HG02884 (cell line): ENCODE results near the gene DHFR.
"Not testable (repeated sequence)": the region's sequence is repeated elsewhere in the genome, so short reads cannot be mapped to it uniquely, and the experiment has no call there.

Source experiments
- ATAC-seq: cut with Tn5 transposase; IDR thresholded peaks from one replicate; pipeline ENCODE4 v1.9.1; 2021; ENCODE audit warnings: mild to moderate bottlenecking, moderate library complexity; ENCODE audit not compliant: unreplicated experiment

Gene DHFR

DNA sequence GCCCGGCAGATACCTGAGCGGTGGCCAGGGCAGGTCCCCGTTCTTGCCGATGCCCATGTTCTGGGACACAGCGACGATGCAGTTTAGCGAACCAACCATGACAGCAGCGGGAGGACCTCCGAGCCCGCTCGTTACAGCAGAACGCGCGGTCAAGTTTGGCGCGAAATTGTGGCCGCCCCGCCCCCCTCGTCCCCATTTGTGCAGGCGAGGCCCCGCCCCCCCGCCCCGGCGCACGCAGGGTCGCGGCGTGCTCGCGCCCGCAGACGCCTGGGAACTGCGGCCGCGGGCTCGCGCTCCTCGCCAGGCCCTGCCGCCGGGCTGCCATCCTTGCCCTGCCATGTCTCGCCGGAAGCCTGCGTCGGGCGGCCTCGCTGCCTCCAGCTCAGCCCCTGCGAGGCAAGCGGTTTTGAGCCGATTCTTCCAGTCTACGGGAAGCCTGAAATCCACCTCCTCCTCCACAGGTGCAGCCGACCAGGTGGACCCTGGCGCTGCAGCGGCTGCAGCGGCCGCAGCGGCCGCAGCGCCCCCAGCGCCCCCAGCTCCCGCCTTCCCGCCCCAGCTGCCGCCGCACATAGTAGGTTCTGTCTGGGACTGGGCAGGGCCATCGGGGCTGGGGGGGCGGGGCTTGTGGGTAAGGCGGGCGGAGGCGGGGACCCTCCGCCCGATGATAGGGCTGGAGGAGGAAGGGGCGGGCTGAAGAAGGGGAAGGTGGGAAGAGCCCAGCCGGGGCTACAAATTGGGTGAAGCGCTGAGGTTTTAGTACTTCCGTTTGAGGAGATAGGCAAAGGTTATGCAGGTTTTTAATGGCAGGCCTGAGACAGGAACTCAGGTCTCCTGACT, at the start of gene DHFR, which contains the start of gene MSH3:
TSS of gene DHFR (minus strand) at position 593 of the 840 bp plus-strand sequence. CDS start at position 99, 494 bp downstream.
TSS of gene MSH3 (plus strand) at position 262 of the 840 bp plus-strand sequence. CDS start at position 338, 76 bp downstream.
- ATAC-seq, result peak; percentile 29

DNA sequence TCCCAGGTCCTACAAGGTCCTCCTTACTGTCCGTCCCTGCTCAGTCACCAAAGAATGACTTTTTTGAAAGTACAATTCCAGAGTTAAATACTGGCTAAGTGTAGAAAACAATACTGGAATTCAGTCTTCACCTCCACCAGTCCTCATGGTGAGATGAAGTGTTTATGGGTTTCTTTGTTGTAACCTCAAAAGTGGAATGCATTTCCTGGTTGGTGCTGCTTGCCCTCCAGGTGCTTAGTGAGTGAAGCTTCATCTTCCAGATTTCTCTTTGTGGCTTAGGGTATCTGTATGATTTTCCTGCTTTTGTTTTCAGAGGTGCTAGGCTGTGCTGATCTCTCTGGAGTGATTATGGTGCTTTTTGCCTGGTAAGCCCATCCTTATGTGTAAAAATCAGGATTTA, 49.4 kb upstream of the DHFR start:
- no peak for ATAC-seq

GRCh38 chr5:80703747-80704146, 49.0 kb upstream of the DHFR start:
- no peak for ATAC-seq

DNA sequence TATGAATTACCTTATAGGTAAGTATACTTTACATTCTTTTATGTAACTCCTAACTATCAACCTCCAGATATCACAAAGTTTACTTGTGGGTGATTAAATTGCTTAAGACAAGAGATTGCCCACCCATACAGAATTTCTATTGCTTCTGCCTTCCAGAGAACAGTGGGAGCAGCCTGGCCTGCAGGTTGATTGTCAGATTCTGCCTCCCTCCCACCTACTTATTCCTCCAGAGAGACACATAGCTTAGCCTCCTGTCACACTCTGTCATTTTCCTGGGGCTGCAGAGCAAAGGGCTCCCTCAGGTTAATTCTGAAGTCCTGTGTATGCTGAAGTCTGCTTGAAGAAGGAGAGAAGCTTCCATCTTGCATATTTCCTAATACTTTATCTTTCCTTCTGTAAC, 48.5 kb upstream of the DHFR start:
- no peak for ATAC-seq

GRCh38 chr5:80701597-80701996, 46.8 kb upstream of the DHFR start:
- ATAC-seq, result no peak

DNA sequence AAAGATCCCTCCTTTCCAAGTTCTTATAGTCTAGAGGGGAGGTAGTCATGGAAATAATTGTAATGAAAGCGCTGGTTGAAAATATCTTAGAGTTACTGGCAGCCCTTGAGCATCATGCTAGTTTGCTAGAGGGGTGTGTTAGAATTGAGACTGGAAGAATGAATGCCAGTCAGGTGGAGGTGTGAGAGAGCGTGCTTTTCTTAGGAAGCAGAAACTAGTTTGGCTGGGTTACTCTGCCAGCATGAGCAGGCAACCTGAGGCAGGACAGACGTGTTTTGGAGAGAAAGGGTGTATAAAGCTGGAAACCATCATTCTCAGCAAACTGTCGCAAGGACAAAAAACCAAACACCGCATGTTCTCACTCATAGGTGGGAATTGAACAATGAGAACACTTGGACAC, 43.6 kb upstream of the DHFR start:
- no peak for ATAC-seq

DNA sequence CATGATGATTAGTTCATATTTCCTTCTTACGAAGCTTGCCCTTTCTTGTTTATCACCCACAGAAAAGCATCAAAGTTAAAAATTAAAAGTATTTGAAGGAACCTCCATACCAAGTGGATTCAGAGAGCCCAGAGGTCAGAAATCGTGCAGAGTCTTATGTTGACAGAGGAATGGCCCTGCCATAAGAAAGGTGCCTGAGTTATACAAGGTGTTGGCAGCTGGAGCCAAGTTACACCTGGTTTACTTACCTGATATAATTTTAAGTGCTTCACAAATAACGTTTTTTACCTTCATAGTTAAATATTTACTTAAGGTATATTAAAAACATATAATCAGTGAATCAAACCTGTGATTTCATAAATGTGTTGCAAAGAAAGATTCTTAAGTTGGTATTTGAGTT, 42.3 kb upstream of the DHFR start:
- no peak for ATAC-seq

DNA sequence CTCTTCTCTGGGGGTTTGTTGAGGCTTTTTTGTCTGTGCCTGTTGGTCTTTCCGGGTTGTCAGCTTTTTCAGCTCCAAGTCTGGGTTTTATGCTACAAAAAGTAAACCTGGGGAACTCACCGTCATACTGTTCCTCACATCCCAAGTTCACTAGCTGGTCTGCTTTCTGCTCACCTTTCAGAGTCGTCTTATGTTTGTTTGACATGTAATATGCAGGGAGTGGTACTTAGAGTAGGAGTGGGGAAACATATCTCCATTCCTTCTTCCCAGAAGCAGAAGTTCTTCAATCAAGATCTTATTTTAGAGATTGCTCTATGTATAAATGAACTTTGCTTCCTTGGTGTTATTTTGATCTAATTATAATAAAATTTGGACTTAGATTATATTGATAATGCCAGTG, 41.7 kb upstream of the DHFR start:
- no peak for ATAC-seq

- ATAC-seq, result no peak
Observed at GRCh38 chr5:80695666-80696065, 40.9 kb upstream of the DHFR start.

DNA sequence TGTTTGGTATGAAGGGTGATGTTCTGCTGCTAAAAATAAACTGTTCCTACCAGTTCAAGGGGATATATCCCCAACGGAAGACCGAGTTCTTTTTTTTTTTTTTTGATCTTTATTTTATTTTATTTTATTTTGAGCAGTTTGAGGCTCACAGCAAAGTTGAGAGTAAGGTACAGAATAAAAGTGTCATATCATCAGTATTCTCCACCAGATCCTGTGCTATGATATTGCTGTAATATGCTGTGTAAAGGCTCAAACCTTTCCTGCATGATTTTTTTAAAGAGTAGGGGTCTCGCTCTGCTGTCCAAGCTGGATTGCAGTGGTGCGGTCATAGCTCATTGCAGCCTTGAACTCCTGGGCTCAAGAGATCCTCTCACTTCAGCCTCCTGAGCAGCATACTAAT, 34.8 kb upstream of the DHFR start:
- no peak for ATAC-seq

DNA sequence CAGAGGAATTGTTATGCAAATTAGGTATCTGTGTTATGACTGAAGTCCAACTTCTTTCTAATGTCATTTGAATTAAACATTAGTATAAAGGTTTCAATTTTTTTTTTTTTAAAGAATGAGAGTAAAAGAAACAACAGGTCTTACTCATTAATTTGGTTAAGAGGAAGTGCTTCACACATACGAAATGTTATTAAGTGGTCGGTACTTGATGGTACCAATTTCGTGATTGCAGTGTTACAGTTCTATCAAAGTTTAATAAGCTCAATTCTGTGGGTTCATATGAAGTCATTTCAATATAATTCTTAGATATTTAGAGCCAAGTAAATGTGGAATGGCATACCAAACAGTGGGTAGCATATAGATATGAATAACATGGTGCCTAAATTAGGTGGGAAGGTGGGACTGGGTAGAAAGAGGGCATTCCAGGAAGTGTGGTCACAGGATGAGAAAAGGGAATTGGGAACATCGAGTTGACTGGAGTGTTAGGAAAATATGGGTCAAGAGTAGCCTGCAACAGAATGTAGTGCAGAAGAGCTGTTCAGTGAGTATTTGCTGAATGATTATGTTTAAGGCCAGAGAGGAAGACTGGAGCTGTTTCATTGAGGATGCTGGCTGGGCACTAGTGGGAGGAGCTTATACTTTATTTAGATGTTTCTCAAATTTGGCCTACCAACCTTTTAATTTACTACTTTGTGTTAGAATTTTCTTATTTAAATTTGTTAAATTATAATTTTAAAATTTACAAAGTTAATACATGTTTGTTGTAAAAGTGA, 34.1 kb upstream of the DHFR start:
- no peak for ATAC-seq

DNA sequence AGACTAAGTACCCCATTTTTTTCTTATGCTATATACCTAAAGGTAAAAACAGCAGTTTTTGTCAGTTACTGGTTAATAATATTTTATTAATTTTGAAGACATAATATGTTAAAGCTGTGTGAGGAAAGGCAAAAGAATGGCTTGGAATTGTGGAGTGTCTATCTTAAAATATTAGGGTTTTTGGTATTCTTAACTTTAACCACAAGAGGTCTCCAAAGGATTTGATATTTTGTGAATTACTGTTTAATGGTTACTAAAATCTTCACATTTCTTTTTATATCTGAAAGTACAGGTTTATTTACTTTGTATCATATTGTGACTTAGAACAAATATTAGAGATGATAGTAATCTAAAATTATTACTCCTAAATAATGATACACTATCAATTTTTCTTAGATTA, 32.0 kb upstream of the DHFR start:
- ATAC-seq, result no peak

GRCh38 chr5:80676706-80677105, 21.9 kb upstream of the DHFR start:
- ATAC-seq, result no peak

- no peak for ATAC-seq
Observed at GRCh38 chr5:80672140-80672736, 17.5 kb upstream of the DHFR start.

DNA sequence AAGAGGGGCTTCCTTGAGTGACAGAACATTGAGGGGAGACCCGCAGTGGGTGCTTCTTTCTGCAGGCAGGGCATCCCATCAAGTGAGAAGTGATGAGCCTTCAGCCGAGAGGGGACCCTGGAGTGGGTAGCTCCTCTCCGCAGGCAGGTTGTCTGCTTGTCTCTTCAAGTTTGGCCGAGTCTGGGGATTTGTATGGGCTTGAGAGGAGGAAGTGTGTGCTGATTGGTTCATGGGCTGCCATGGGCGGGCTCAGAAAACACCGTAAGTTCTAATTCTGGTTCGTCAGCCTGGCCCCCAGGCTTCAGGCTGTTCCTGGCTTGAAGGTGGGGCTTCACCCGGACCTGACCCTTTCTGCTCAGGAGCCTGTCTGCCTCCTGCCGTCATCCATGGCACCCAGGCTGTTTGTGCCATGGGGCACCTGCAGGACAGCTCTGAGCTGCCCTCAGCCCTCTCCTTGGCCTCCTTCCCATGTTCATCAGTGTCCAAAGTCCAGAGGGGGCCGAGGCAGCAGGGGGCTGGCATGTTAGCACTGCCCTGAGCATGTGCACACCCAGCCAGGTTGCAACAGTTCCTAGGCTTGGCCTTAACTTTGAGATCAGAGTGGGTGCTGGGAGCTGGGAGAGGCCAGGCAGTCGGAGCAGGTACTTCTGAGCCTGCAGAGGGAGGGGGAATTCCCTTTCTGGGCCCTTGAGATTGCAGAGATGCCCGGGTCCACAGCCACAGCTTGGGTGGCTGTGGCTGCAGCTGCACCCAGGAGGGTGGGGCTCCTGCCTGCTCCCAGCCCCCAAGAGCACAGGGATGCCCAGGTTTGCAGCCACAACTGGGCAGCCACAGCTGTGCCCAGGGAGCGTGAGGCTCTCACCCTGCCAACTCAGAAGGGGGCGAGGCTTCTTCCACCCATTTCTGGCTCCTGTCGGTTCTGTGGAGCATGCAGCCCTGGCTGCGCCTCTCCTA, 13.5 kb upstream of the DHFR start:
- peak; percentile 51 for ATAC-seq

DNA sequence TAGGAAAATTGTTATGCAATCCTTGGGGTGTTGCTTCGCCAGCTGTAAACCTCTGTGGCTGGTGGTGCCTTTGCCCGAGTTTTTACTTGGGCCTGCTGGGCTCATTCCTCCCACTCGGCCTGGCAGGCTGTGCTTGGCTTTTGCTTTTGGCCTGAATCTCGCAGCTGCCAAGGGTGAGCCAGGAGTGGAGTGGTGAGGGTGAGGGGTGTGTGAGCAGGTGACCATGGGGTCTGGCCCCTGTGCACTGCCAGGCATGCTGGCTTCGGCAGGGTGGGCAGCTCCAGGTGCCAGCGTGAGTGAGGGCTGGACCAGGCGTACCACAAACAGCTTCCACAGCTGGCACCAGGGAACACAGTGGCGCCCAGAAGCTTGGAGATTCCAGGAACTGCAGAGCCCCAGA, 12.6 kb upstream of the DHFR start:
- ATAC-seq, result no peak

GRCh38 chr5:80665057-80665456, 10.3 kb upstream of the DHFR start:
- ATAC-seq, result no peak

DNA sequence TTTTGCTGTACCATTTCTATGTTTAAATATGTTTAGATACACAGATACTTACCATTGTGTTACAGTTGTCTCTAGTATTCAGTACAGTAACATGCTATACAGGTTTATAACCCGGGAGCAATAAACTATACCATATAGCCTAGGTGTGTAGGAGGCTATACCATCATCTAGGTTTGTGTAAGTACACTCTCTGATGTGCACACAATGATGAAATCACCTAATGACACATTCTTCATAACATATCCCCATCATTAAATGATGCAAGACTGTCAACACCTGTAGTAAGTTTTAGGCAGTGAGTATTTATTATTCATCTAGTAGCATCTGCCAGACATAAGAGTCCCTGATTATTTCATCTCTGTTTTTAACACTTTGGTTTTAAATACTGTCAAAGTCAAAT, 7.3 kb upstream of the DHFR start:
- no peak for ATAC-seq

GRCh38 chr5:80660661-80661060, 5.9 kb upstream of the DHFR start:
- not testable (repeated sequence) for ATAC-seq

GRCh38 chr5:80659106-80659505, 4.3 kb upstream of the DHFR start:
- no peak for ATAC-seq

GRCh38 chr5:80656425-80656824, 1.6 kb upstream of the DHFR start:
- no peak for ATAC-seq
